8988T (cell line): ENCODE data around the gene PEX14.

ENCODE experiments used
- DNase-seq: peaks from one replicate; pipeline ENCODE4 v3.0.0; 2011

Gene PEX14

GRCh38 chr1:10599194-10599861 lies 124.6 kb downstream of the PEX14 start:
- DNase-seq = no peak

GRCh38 chr1:10601342-10602070 lies 126.8 kb downstream of the PEX14 start:
- DNase-seq = no peak

GRCh38 chr1:10602936-10603335 lies 128.2 kb downstream of the PEX14 start:
- no peak for DNase-seq

GRCh38 chr1:10604966-10605365 lies 130.2 kb downstream of the PEX14 start:
- no peak for DNase-seq

GRCh38 chr1:10606064-10606463 lies 131.3 kb downstream of the PEX14 start:
- no peak for DNase-seq

GRCh38 chr1:10607228-10607627 lies 132.5 kb downstream of the PEX14 start:
- DNase-seq = no peak

- no peak for DNase-seq
Measured at GRCh38 chr1:10608690-10609089, 133.9 kb downstream of the PEX14 start.

GRCh38 chr1:10610901-10611600 lies 136.3 kb downstream of the PEX14 start:
- no peak for DNase-seq

GRCh38 chr1:10612436-10613160 lies 137.8 kb downstream of the PEX14 start:
- no peak for DNase-seq

GRCh38 chr1:10613340-10613739 lies 138.6 kb downstream of the PEX14 start:
- DNase-seq = no peak

GRCh38 chr1:10613861-10614260 lies 139.1 kb downstream of the PEX14 start:
- DNase-seq = no peak

GRCh38 chr1:10614377-10615225 lies 139.9 kb downstream of the PEX14 start:
- DNase-seq = no peak

- no peak for DNase-seq
Measured at GRCh38 chr1:10615332-10615731, 140.6 kb downstream of the PEX14 start.

- DNase-seq = no peak
Measured at GRCh38 chr1:10615932-10616671, 141.4 kb downstream of the PEX14 start.

GRCh38 chr1:10616696-10617095 lies 141.9 kb downstream of the PEX14 start:
- no peak for DNase-seq

- DNase-seq = no peak
Measured at GRCh38 chr1:10617318-10617717, 142.6 kb downstream of the PEX14 start.

GRCh38 chr1:10617931-10618885 lies 143.5 kb downstream of the PEX14 start:
- DNase-seq = no peak

GRCh38 chr1:10620776-10621175 lies 146.0 kb downstream of the PEX14 start:
- DNase-seq = no peak

GRCh38 chr1:10621906-10622305 lies 147.2 kb downstream of the PEX14 start:
- no peak for DNase-seq

GRCh38 chr1:10622910-10623685 lies 148.3 kb downstream of the PEX14 start:
- DNase-seq = no peak
